ENCODE data around the gene YBX3.
A peak's percentile ranks its signal among the peaks of the same experiment; 100 is the strongest.
"Not testable (repeated sequence)": the region's sequence is repeated elsewhere in the genome, so short reads cannot be mapped to it uniquely, and the experiment has no call there.

Gene YBX3

GRCh38 chr12:10722905-10723746 lies at the start of gene YBX3:
TSS of gene YBX3 (minus strand) at chr12:10723323. CDS start at chr12:10723111, 212 bp downstream.
- peak; percentile 20 for DNase-seq (ENCODE audit: low read depth, low spot score)

GRCh38 chr12:10771132-10771733 lies 48.1 kb upstream of the YBX3 start:
- DNase-seq (ENCODE audit: low read depth, low spot score): no peak

GRCh38 chr12:10759657-10760056 lies 36.5 kb upstream of the YBX3 start:
- DNase-seq (ENCODE audit: low read depth, low spot score): no peak

- DNase-seq (ENCODE audit: low read depth, low spot score): no peak
These were observed 33.1 kb upstream of the YBX3 start for GRCh38 chr12:10756194-10756593.

- no peak for DNase-seq (ENCODE audit: low read depth, low spot score)
These were observed 29.9 kb upstream of the YBX3 start for GRCh38 chr12:10753059-10753458.

GRCh38 chr12:10750385-10750727 lies 27.2 kb upstream of the YBX3 start:
- no peak for DNase-seq (ENCODE audit: low read depth, low spot score)

GRCh38 chr12:10749700-10750384 lies 26.7 kb upstream of the YBX3 start:
- DNase-seq (ENCODE audit: low read depth, low spot score): peak; percentile 54

GRCh38 chr12:10747730-10748129 lies 24.6 kb upstream of the YBX3 start:
- no peak for DNase-seq (ENCODE audit: low read depth, low spot score)

- DNase-seq (ENCODE audit: low read depth, low spot score): not testable (repeated sequence)
These were observed 20.3 kb upstream of the YBX3 start for GRCh38 chr12:10743420-10743819.

- no peak for DNase-seq (ENCODE audit: low read depth, low spot score)
These were observed 18.7 kb upstream of the YBX3 start for GRCh38 chr12:10741845-10742244.

- DNase-seq (ENCODE audit: low read depth, low spot score): no peak
These were observed 17.1 kb upstream of the YBX3 start for GRCh38 chr12:10740182-10740581.

- no peak for DNase-seq (ENCODE audit: low read depth, low spot score)
These were observed 16.3 kb upstream of the YBX3 start for GRCh38 chr12:10739157-10740118.

GRCh38 chr12:10737249-10737648 lies 14.1 kb upstream of the YBX3 start:
- no peak for DNase-seq (ENCODE audit: low read depth, low spot score)

GRCh38 chr12:10736463-10736862 lies 13.3 kb upstream of the YBX3 start:
- DNase-seq (ENCODE audit: low read depth, low spot score): no peak

- no peak for DNase-seq (ENCODE audit: low read depth, low spot score)
These were observed 12.3 kb upstream of the YBX3 start for GRCh38 chr12:10735428-10735827.

- no peak for DNase-seq (ENCODE audit: low read depth, low spot score)
These were observed 9.4 kb upstream of the YBX3 start for GRCh38 chr12:10732549-10732948.

GRCh38 chr12:10732066-10732465 lies 8.9 kb upstream of the YBX3 start:
- no peak for DNase-seq (ENCODE audit: low read depth, low spot score)

- DNase-seq (ENCODE audit: low read depth, low spot score): no peak
These were observed 7.4 kb upstream of the YBX3 start for GRCh38 chr12:10730559-10730958.

- DNase-seq (ENCODE audit: low read depth, low spot score): no peak
These were observed 5.0 kb upstream of the YBX3 start for GRCh38 chr12:10728091-10728490.

GRCh38 chr12:10726945-10727344 lies 3.8 kb upstream of the YBX3 start:
- no peak for DNase-seq (ENCODE audit: low read depth, low spot score)

GRCh38 chr12:10725003-10725402 lies 1.9 kb upstream of the YBX3 start:
- no peak for DNase-seq (ENCODE audit: low read depth, low spot score)

GRCh38 chr12:10722502-10722904 lies 620 bp downstream of the YBX3 start:
- DNase-seq (ENCODE audit: low read depth, low spot score): no peak

Data from iPS DF 19.7 (cell line).